Neural crest cell (in vitro differentiated cells): ENCODE results near the gene MYO1G. TPM values are rescaled to one million over a fixed set of nuclear protein-coding genes. Genes with fewer than 3 reads are reported as not detected.

ENCODE experiments used
- DNase-seq: peaks from one replicate; pipeline ENCODE4 v3.0.0; 2021; ENCODE audit warnings: low read depth, mixed read lengths, low spot score
- H3K27ac Mint-ChIP-seq: one replicate; pipeline ENCODE4 v1.8.0; 2021; ENCODE audit warnings: mild to moderate bottlenecking, mixed read lengths; ENCODE audit not compliant: unreplicated experiment
- H3K27me3 Mint-ChIP-seq: 2 replicates; pipeline ENCODE4 v1.8.0; 2021; ENCODE audit warnings: low read depth, mild to moderate bottlenecking, mixed read lengths
- H3K36me3 Mint-ChIP-seq: 2 replicates; pipeline ENCODE4 v1.8.0; 2021; ENCODE audit warnings: low read depth, mild to moderate bottlenecking, mixed read lengths
- H3K4me1 Mint-ChIP-seq: 2 replicates; pipeline ENCODE4 v1.8.0; 2021; ENCODE audit warnings: mixed read lengths
- H3K4me3 Mint-ChIP-seq: one replicate; pipeline ENCODE4 v1.8.0; 2021; ENCODE audit warnings: mild to moderate bottlenecking, mixed read lengths
- H3K9me3 Mint-ChIP-seq: 2 replicates; pipeline ENCODE4 v1.8.0; 2021; ENCODE audit warnings: mixed read lengths
- total RNA-seq: library from RNA; stranded (reverse); gene quantifications from 2 replicates; pipeline ENCODE4 v1.2.1, GENCODE V29; 2021
- TF ChIP-seq, protein P1 (sequence below): fragments of 200-600 bp; sonication (generic); conservative IDR thresholded peaks from 2 replicates; pipeline ENCODE4 v1.5.0; 2021; ENCODE audit warnings: antibody characterized with exemption, mild to moderate bottlenecking

The MYO1G gene
- total RNA-seq, 1 donor from 2014 or later: 0.49 TPM

DNA sequence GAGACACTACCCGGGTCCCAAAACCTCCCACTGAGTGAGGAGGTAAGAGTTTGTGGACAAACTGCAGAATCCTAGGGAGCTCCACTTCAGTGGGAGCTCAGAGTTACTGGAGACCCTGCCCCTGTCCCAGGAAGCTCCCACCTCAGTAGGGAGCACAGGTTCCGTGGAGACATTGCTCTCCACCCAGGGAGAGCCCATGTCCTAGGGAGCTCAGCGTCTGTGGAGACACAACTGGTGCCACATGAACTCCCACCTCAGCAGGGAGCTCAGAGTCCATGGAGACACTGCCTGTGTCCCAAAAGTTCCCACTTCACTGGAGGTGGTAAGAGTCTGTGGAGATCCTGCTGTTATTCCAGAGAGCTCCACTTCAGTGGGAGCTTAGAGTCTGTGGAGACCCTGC, 6.3 kb downstream of the MYO1G start:
- Mint-ChIP-seq H3K27me3 (no peaks in the 10 kb centered on the region), H3K4me1 (no peaks in the 10 kb centered on the region), H3K36me3 (no peaks in the 10 kb centered on the region), H3K9me3 (no peaks in the 10 kb centered on the region), H3K4me3 (no peak overlapping the region), H3K27ac (no peak overlapping the region)
- TF ChIP-seq, protein P1, sequence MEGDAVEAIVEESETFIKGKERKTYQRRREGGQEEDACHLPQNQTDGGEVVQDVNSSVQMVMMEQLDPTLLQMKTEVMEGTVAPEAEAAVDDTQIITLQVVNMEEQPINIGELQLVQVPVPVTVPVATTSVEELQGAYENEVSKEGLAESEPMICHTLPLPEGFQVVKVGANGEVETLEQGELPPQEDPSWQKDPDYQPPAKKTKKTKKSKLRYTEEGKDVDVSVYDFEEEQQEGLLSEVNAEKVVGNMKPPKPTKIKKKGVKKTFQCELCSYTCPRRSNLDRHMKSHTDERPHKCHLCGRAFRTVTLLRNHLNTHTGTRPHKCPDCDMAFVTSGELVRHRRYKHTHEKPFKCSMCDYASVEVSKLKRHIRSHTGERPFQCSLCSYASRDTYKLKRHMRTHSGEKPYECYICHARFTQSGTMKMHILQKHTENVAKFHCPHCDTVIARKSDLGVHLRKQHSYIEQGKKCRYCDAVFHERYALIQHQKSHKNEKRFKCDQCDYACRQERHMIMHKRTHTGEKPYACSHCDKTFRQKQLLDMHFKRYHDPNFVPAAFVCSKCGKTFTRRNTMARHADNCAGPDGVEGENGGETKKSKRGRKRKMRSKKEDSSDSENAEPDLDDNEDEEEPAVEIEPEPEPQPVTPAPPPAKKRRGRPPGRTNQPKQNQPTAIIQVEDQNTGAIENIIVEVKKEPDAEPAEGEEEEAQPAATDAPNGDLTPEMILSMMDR: no peak
- no peak for DNase-seq

DNA sequence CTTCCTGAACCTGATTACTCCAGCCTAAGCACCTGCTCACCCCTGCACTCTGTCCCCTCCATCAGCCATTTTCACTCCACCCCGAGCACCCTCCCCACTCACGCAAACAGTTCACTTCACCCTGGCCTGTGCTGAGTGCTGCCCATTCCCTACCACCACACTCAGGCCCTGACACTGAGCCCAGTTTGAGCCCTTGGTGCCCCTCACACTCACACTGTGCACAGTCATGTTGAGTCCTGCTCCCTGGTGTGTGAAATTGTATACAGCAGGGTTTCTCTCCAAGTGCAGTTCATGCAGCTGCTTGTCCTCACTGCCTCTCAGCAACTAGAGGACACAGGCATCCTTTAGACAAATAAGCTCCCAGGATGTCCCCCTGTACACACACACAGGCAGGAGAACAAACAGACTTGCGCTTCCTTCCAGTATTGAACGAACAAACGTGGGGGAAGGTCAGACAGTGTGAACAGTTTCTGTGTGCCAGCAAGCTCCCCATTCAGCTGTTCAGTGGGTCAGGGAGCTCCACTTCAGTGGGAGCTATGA, 6.8 kb downstream of the MYO1G start:
- H3K27me3 Mint-ChIP-seq: no peaks in the 10 kb centered on the region
- no peaks in the 10 kb centered on the region for H3K4me1 Mint-ChIP-seq
- DNase-seq: no peak
- H3K4me3 Mint-ChIP-seq: no peak overlapping the region
- H3K9me3 Mint-ChIP-seq: no peaks in the 10 kb centered on the region
- H3K36me3 Mint-ChIP-seq: no peaks in the 10 kb centered on the region
- TF ChIP-seq, protein P1: no peak
- no peak overlapping the region for H3K27ac Mint-ChIP-seq

DNA sequence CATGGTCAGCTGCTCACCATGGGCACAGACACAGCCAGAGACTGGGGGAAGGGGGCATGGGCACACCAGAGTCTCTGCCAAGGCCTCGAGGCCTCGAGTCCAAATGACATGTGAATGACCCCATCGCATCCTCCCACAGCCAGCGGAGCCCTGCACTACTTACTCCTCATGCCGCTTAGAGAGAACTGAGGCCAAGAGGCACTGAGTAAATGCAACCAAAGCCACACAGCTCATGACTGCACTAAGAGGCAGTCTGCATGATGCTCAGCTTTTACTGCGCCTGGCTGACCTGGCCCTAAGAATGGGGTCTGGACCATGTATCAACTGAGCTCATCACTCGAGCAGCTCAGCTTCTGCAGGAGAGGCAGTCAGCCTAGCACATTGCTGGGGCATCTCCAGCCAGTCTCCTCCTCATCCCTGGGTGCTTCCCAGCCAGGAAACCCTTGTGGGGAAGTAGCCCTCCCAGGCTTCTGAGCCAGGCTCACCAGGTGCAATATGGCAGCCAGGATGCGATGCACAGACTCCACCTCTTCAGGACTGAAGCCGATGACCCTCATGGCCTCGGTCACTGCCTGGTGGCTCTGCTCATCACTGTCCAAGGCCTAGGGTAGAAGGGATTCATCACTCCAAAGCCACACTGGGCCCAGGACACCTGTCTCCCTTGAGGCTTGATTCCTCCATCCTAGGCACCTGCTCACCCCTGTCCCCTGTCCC, 7.5 kb downstream of the MYO1G start:
- no peaks in the 10 kb centered on the region for H3K27me3 Mint-ChIP-seq
- TF ChIP-seq, protein P1: no peak
- no peaks in the 10 kb centered on the region for H3K9me3 Mint-ChIP-seq
- no peak overlapping the region for H3K27ac Mint-ChIP-seq
- no peak overlapping the region for H3K4me3 Mint-ChIP-seq
- no peaks in the 10 kb centered on the region for H3K4me1 Mint-ChIP-seq
- DNase-seq: no peak
- no peaks in the 10 kb centered on the region for H3K36me3 Mint-ChIP-seq

- no peaks in the 10 kb centered on the region for H3K9me3 Mint-ChIP-seq
- TF ChIP-seq, protein P1: no peak
- no peak for DNase-seq
- no peaks in the 10 kb centered on the region for H3K36me3 Mint-ChIP-seq
- no peak overlapping the region for H3K27ac Mint-ChIP-seq
- H3K4me3 Mint-ChIP-seq: no peak overlapping the region
- no peaks in the 10 kb centered on the region for H3K4me1 Mint-ChIP-seq
- no peaks in the 10 kb centered on the region for H3K27me3 Mint-ChIP-seq
Observed at GRCh38 chr7:44970523-44971051, 8.2 kb downstream of the MYO1G start.

GRCh38 chr7:44969701-44970522, 8.9 kb downstream of the MYO1G start:
- DNase-seq: no peak
- Mint-ChIP-seq H3K27me3 (no peaks in the 10 kb centered on the region), H3K36me3 (no peaks in the 10 kb centered on the region), H3K9me3 (no peaks in the 10 kb centered on the region), H3K4me1 (no peaks in the 10 kb centered on the region), H3K27ac (no peak overlapping the region), H3K4me3 (no peak overlapping the region)
- TF ChIP-seq, protein P1: no peak
